Hippocampal formation (tissue), 2 donors: ENCODE data around the gene TET1.
"Not testable (repeated sequence)": the region's sequence is repeated elsewhere in the genome, so short reads cannot be mapped to it uniquely, and the experiment has no call there.

Experiments used
- DNase-seq, 2 donors: peaks; one replicate each; lab custom pipeline; 2025; lab: John Stamatoyannopoulos, UW

TET1 gene

GRCh38 chr10:68705548-68705947 lies 145.4 kb downstream of the TET1 start:
- no peak for DNase-seq

GRCh38 chr10:68708987-68709386 lies 148.8 kb downstream of the TET1 start:
- not testable (repeated sequence) for DNase-seq

- not testable (repeated sequence) for DNase-seq
Measured at GRCh38 chr10:68713065-68713464, 152.9 kb downstream of the TET1 start.

- no peak for DNase-seq
Measured at GRCh38 chr10:68717435-68717834, 157.3 kb downstream of the TET1 start.

- DNase-seq, result peak; percentile 89 to 95
Measured at GRCh38 chr10:68720793-68721672, 160.9 kb downstream of the TET1 start, which contains the start of gene CCAR1. TSS of gene CCAR1 (plus strand) at chr10:68721239. CDS start at chr10:68722505, 1,266 bp downstream.

GRCh38 chr10:68721673-68722335 lies 161.7 kb downstream of the TET1 start:
- peak in 1 of 2 donors; percentile 25 for DNase-seq

- no peak for DNase-seq
Measured at GRCh38 chr10:68725016-68725415, 164.9 kb downstream of the TET1 start.

GRCh38 chr10:68727146-68727545 lies 167.0 kb downstream of the TET1 start:
- no peak for DNase-seq

GRCh38 chr10:68732651-68733050 lies 172.5 kb downstream of the TET1 start:
- DNase-seq, result no peak

- no peak for DNase-seq
Measured at GRCh38 chr10:68734349-68734748, 174.2 kb downstream of the TET1 start.

GRCh38 chr10:68735119-68735518 lies 175.0 kb downstream of the TET1 start:
- DNase-seq, result no peak

- DNase-seq, result not testable (repeated sequence)
Measured at GRCh38 chr10:68735739-68736138, 175.6 kb downstream of the TET1 start.

- not testable (repeated sequence) for DNase-seq
Measured at GRCh38 chr10:68740676-68741075, 180.5 kb downstream of the TET1 start.

GRCh38 chr10:68742397-68742796 lies 182.3 kb downstream of the TET1 start:
- no peak for DNase-seq
